Activated CD4-positive, alpha-beta T cell treated with anti-CD3 and anti-CD28 coated beads, Interleukin-2, amount 50 U/mL, for 16 hours (primary cell): Measurements from ENCODE around the gene GPHA2.
A peak's percentile ranks its signal among the peaks of the same experiment; 100 is the strongest.

Experiments
- DNase-seq: peaks from one replicate; pipeline ENCODE4 v3.0.0-alpha.2; 2020

GPHA2 gene

GRCh38 chr11:64929625-64930024 is 6.1 kb downstream of the GPHA2 start:
- DNase-seq: no peak

DNA sequence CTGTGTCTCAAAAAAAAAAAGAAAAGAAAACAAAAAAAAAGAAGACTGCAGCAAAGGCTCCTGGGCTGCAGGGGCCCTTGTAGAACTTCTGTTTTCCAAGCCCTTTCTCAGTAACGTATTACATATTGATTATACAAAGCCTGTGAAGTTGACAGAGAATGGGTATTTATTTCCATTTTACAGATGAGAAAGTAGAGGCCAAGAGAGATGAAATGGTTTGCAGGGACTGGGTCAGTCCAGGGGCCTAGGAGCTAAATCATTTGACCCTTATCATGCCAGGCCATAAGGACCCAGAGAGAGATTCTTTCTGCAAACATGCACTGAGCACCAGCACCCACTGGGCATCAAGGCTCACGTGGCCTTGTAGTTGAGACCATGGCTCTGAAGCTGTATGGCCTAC is 6.7 kb downstream of the GPHA2 start:
- no peak for DNase-seq

GRCh38 chr11:64926689-64927088 is 9.0 kb downstream of the GPHA2 start:
- no peak for DNase-seq

GRCh38 chr11:64925536-64926436 is 9.9 kb downstream of the GPHA2 start:
- DNase-seq: no peak

DNA sequence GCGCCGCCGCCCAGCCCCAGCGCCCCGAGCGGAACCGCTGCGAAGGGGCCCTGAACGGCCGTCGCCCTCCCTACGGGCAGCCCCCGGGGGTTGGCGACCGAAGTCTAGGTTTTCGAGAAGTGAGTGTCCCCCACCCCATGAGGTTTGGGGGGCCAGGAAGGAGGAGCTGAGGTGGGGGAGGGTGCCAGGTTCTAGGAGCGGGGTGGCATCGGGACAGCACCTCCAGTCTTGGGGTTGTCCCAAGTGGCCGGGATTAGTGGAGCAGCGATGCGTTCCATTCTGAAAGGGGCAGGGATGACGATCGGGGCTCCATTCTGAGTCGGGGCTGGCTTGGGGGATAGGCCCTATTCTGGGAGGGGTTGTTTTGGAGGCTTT is 10.8 kb downstream of the GPHA2 start:
- no peak for DNase-seq

DNA sequence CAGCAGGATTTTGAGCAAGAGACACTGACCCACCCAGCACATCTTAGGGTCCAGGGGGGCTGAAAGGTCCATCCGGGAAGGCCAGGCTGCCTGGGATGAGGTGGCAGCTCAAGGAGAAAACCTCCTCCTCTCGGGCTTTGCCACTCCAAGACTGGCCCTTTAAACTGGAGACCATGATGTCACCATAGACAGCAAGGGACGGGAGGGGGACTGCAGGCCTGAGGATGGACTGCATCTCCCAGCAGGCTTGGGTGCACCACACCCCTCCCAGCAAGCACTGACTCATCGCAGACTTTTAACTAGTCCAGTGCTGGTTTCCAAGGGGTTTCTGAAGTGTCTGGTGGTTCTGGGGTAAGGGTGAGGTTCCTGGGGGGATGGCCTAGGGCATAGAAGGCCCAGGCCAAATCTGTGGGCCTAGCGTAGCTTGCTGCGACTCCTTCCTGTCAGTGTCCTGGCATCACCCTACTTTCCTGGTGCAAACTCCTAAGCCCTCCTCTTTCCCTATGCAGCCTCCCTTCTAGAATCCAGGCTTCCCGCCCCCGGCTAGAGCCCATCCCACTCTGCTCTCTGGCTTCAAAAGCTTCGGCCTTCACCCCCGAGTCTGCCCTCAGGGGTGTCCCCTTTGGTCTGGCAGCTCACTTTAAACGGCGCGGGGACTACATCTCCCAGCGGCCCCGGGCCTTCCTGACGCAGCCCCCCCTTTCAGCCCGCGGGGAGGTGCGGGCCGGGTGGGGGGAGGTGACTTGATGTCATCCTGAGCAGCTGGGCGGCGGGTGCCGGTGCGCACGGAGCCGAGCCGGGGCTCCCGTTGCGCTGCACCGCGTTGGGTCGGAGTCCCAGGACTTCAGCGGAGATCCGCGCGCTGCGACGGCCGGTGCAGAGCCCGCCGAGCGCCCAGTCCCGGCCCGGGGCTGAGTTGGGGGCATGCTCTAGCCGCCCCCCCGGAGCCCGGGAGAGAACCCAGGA is 11.5 kb downstream of the GPHA2 start, which contains the start of gene PPP2R5B:
TSS of gene PPP2R5B (plus strand) at position 746 of the 966 bp plus-strand sequence. CDS start 1,046 bp downstream, outside the sequence.
- peak; percentile 88 for DNase-seq

DNA sequence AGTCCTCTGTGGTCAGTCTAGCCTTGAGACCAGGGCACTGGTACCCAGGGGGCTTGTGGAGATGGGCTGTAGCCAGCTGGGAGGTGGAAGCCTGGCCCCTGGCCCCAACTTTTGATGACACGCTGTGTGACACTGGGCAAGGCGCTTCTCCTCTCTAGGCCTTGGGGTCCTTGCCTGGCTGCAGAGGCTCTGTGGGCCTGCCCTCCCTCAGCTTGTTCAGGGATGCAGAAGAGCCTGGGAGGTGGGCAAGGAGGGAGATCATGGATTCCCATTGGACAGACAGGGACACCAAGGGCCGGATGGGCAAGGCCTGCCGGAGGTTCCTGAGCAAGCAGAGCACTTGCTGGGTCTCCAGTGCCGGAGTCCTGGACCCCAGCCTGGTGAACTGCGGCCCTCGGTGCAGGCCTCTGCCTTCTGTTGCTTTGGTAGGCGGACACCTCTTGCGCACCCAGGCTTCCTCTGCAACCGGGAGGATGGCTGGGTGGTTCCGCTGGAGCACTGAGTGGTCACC is 12.5 kb downstream of the GPHA2 start:
- DNase-seq: no peak

GRCh38 chr11:64921384-64921783 is 14.3 kb downstream of the GPHA2 start:
- no peak for DNase-seq

DNA sequence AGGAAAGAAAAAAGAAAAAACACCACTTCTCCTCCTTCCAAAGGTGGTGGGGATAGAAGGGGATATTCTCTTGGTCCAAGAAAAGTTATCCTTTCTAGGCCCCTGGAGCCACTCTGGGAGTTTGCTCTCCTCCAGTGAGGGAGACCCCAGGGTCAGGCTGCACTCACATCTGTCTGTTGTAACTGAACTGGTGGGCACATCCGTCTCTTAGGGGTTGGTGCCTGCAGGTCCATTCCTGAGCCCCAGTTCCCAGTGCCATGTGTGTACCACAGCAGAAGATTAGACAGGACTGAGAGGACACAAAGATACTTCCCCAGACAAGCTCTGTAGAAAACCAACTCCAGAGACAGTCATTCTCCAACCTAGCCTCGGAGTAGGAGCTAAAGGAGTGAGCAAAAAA is 15.6 kb downstream of the GPHA2 start:
- DNase-seq: no peak

DNA sequence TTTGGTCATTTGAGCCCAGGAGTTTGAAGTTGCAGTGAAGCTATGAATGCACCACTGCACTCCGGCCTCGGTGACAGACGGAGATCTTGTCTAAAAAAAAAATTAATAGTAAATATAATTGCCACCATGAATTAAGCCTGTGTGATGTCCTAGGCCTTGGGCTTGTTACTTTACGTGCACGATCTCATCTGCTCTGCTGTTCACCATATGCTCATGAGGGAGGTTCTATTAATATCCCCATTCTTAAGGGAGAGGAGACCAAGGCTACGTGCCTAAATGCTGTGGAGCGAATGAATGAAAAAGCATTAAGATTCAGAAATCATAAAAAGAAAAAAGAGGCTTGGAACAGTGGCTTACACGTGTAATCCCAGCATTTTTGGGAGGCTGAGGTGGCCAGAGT is 16.1 kb downstream of the GPHA2 start:
- no peak for DNase-seq

GRCh38 chr11:64918017-64918416 is 17.7 kb downstream of the GPHA2 start:
- DNase-seq: no peak

GRCh38 chr11:64917663-64917995 is 18.1 kb downstream of the GPHA2 start:
- DNase-seq: no peak

GRCh38 chr11:64916775-64917662 is 18.7 kb downstream of the GPHA2 start, which contains the start of gene ATG2A:
Gene ATG2A (minus strand): TSS chr11:64917209. CDS start chr11:64917135, 74 bp downstream.
- DNase-seq: peak; percentile 100

DNA sequence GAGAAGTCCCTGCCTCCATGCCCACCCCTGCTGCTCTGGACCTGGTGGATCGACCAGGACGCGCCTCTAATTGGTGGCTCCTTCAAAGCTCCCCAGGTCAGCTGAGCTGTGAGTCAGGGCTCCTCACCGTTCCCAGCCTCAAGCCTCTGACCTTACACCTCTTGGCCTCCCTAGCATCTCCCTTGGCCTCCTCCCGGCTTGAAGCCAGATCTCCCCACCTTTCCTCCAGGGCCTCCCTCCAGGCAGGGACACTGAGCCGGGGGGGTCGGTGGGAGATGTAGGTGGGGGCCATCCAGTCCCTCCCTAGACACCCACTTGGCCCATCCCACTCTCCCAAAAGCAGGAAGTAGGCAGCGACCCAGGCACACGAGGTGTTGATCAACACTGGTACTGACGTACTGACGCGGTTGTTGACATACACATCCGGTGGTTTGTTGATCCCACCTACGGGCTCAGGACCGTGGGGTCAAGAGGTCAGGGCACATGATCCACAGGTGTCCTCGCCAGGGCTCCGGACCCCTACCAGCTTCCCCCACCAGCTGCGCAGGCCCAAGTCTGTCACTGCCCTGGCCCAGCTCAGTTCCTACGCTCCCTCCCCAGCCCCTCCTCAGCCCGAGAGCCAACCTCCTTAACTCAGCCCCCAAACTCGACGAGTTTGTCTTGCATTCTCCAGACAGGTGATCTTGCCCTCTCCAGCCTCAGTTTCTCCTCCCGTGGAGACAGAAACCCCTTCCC is 19.5 kb downstream of the GPHA2 start:
- DNase-seq: peak; percentile 56

GRCh38 chr11:64915376-64915887 is 20.3 kb downstream of the GPHA2 start:
- no peak for DNase-seq

- DNase-seq: no peak
Observed at GRCh38 chr11:64914123-64914522, 21.6 kb downstream of the GPHA2 start.

GRCh38 chr11:64913171-64913727 is 22.4 kb downstream of the GPHA2 start:
- DNase-seq: no peak

- no peak for DNase-seq
Observed at GRCh38 chr11:64911689-64912088, 24.0 kb downstream of the GPHA2 start.

DNA sequence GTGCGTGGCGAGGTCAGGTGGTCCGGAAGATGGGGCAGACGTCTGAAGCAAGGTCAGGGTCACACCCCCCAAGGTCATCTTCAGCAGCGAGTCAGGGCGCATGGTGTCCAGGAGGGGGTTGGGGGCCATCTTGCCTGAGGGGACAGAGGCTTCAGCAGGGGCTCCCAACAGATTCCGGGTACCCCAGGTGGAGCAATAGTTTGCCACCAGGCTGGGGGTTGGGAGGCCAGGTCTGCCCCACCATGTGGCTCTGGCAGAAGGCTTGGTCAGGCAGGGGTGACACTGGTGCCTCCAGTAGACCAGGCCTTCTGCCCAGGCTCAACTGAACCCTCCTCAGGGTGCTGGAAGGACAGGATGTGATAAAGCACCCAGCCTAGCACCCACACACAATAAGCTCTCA is 24.6 kb downstream of the GPHA2 start:
- no peak for DNase-seq

- DNase-seq: no peak
Observed at GRCh38 chr11:64910451-64911093, 25.1 kb downstream of the GPHA2 start.
